Amniotic stem cell (primary cell): Measurements from ENCODE around the gene EFCAB6.

Experiments
- DNase-seq: peaks from one replicate; lab custom pipeline; 2025; lab: John Stamatoyannopoulos, UW

EFCAB6 gene, protein sequence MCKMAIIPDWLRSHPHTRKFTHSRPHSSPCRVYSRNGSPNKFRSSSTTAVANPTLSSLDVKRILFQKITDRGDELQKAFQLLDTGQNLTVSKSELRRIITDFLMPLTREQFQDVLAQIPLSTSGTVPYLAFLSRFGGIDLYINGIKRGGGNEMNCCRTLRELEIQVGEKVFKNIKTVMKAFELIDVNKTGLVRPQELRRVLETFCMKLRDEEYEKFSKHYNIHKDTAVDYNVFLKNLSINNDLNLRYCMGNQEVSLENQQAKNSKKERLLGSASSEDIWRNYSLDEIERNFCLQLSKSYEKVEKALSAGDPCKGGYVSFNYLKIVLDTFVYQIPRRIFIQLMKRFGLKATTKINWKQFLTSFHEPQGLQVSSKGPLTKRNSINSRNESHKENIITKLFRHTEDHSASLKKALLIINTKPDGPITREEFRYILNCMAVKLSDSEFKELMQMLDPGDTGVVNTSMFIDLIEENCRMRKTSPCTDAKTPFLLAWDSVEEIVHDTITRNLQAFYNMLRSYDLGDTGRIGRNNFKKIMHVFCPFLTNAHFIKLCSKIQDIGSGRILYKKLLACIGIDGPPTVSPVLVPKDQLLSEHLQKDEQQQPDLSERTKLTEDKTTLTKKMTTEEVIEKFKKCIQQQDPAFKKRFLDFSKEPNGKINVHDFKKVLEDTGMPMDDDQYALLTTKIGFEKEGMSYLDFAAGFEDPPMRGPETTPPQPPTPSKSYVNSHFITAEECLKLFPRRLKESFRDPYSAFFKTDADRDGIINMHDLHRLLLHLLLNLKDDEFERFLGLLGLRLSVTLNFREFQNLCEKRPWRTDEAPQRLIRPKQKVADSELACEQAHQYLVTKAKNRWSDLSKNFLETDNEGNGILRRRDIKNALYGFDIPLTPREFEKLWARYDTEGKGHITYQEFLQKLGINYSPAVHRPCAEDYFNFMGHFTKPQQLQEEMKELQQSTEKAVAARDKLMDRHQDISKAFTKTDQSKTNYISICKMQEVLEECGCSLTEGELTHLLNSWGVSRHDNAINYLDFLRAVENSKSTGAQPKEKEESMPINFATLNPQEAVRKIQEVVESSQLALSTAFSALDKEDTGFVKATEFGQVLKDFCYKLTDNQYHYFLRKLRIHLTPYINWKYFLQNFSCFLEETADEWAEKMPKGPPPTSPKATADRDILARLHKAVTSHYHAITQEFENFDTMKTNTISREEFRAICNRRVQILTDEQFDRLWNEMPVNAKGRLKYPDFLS (N-terminal part only)

DNA sequence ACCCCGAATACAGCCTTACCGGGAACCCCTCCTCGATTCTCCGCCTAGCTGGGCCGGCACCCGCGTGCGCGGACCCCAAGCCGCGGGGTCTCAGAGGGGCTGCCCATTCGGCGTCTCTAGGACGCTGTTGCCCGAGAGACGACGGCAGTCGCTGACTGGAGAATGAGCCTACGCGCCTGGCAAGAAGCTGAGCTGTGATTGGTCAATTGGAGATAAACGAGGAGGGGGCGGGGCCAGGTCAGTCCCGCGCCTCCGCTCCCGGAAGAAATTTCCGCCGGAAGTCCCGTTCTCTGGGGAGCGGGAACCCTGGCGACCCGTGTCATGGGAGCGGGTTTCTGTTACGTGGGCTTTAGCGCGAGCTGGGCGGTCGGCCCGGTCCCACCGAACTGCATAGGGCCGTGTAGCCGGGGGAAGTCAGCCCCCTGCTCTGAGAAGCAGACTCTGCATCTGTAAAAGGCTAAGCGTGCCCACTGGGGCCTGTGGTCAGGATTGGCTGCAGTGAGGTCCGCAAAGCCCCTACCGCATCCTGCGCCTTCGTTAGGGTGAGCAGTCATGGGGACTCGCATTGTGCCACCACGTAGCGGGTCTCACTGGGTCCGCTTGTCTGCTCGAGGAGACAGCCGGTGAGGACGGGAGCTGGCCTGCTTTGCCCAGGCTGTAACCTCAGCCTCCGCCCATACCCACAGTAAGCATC is at the start of gene EFCAB6:
Gene EFCAB6 (minus strand): TSS at position 157 of the 694 bp plus-strand sequence. CDS start 29,987 bp downstream, outside the sequence.
- peak; percentile 91 for DNase-seq

DNA sequence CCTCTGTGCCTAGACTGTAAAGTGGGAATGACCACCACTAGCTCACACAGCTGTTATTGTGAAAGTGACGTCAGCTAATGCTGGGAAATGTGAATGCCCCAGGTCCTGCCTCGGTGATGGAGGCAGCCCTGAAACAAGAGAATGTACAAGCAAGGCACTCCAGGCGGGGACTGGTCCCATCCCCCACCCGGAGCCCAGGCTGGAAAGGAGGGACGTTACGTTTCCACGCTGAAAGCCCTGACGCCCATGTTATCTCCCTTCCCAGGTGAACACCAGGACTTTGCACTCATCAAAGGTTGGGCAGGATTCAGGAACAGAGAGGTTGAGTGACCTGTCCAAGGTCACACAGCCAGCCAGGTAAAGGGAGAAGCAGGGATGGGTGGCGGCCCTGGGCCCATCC is 49.4 kb upstream of the EFCAB6 start:
- DNase-seq: no peak

DNA sequence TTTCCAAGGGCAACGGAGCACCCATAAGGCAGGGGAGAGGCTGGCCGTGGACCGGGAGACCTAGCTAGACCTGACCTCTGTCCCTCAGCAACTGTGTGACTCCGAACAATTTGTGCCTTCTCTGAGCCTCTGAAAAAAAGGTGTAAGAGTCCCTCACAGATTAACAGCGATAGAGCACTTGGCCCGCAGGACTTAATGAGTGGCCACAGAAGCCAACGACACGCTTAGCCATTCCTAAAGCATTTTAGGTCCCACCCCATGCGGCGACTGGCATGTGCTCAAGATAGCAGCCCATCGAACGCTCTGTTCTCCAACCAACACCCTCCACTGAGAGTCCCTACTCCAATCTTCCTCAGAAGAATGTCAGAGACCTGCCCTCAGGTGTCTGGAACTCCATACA is 48.7 kb upstream of the EFCAB6 start:
- no peak for DNase-seq

DNA sequence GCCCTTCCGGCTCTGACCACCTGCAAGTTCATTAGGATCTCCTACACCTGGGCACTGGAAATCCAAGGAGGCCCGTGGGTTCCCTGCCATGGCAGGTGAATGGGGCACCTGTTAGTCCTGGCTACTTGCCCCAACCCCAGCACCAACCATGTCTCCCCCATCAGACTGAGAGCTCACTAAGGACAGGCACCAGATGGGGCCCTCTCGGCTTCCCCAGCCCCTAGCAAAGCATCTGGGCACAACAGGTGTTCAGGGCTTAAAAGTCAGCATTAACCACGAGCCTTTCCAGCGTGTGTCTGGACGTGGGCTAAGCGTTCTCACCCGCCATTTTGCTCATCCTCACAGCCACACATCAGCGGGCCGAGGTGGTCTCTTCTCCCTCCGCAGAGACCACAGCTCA is 48.0 kb upstream of the EFCAB6 start:
- DNase-seq: no peak

DNA sequence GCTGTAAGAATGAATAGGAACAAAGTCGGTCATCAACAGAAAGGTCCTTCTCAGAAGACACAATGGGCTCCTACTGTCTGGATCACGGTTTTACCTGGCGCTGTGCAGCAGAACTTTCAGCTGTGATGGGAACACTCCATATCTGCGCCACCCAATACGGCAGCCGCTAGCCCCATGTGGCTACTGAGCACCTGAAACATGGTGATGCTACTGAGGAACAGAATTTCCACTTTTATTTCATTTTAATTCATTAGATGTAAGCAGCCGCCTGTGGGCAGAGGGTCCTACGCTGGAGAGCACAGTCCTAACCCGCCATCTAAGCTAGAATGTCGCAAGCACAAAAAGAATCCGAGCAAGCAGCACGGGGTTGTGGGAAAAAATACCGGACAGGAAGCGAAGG is 47.5 kb upstream of the EFCAB6 start:
- no peak for DNase-seq

DNA sequence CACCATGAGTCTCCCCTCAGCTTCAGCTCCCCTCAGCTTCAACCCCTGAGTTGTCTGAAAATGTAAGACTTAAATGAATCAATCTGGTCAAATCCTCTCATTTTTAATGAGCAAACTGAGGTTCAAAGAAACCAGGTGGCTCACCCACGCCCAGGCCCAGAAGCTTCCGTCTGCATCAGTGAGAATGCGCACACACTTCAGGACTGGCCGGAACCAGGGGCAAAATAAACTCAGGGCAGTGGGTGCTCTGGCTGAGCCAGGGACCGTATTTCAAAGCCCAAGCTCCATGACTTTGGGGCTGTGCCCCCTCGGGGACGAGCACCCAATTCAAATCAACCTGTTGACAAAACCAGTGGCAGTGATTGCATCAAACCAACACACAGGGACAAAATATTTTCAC is 47.1 kb upstream of the EFCAB6 start:
- no peak for DNase-seq

DNA sequence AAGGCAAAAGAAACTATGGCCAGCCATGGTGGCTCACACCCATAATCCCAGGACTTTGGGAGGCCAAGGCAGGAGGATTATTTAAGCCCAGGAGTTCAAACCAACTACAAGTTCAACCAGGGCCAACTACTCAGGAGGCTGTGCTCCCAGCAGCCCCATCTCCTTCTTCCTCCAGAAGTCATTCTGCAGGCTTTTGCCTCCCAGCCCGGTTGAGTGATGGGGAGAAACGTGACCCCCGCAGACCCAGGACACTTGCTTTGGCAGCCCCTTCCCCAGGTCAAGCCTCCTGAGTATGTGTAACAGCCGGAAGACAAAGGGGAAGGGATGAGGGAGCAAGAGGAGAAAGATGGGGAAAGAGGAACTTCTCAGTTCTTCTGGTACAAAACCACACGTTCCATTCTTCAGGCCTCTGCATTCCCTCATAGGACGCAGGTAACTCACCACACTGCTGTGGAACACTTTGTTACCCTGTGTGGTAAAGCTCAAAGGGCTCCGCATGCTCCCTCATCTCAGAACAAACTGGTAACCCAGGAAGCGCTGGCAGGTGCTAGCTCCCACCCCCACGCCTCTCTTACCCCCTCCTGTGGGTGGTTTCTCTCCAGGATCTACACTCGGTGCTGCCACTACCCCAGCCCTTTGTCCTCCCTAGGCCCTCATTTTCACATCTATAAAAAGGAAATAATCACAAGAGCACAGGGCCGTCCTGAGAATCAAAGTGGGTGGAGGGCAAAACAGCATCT is 46.2 kb upstream of the EFCAB6 start:
- no peak for DNase-seq

DNA sequence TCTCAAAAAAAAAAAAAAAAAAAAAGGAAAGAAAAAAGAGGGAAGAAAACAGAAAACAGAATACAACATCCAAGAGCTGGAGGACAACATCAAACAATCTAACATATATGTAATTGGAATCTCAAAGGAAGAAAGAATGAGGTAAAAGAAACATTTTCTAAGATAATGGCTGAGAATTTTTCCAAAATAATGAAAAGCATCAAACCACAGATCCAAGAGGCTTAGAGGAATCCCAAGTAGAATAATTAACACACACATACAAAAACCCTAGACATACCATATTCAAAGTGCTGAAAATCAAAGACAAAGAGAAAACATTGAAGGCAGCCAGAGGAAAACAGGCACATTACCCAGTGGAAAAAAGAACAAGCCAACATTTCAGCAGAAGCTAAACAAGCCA is 45.3 kb upstream of the EFCAB6 start:
- no peak for DNase-seq

DNA sequence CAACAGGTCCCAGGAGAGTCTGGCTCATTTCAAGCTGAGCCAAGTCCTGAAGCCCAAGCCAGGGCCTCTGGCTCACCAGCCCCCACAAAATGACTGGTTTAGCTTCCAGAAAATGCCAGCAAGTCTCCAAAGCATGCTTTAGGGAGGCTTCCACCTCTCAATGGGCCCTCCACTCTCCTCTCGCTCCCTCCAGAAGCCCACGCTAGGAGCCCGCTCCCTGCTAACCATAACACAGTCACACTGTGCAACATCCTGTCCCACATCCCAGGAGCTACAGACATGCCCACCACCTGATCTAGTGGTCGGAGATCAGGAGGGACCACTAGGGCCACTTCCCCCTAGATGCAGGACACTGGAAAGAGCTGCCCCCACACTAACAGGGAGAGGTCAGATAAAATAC is 43.3 kb upstream of the EFCAB6 start:
- DNase-seq: no peak

DNA sequence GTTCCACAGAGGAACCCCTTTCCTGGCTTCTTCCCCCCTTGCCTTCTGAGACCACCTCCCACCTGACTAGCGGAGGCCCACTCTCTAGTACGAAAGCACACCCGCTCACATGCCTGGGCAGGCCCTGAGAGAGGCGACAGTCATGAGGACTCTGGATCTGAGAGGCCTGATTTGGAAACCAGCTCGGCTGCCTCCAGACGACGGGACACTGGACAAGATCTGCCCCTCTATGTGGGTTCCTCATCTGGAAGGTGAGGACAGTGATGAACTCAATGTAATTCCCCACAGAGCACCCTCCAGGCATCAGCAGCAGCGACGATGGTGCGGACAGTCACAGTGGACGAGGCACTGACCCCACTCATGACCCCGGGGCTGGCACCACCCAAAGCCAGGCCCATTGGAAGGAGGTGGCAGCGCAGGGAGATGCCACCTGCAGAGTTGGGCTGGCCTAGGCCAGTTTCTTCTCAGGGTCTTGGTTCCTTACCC is 42.7 kb upstream of the EFCAB6 start:
- no peak for DNase-seq

DNA sequence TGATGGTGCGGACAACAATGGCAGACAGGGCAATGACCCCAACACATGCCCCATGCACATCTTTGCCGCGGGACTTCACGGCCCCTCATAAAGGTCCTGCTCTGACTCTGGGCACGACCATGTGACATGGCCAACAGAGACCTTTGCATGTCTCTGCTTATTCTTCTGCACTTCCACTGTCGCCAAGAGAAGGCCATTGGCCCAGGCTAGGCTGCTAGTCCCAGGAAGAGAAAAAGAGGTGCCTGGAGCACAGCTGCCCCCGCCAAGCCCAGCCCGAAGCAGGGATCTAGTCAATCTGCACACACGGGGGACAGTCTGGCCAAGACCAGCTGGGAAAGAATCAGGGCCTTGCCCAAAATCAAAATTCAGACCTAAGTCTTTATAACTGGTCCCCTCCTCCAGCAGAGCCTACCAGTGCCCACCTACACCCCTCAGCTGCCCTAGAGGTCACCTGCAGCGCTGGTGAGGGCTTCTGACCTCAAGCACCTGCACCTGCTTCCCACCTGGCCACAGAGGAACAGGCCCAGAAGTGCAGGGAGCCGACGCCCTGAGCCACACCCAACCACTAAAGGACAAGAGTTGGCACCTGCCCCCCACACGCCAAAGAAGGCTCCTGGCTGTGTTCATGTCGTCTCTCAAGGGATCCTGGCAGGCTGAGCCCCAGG is 42.1 kb upstream of the EFCAB6 start:
- DNase-seq: no peak

DNA sequence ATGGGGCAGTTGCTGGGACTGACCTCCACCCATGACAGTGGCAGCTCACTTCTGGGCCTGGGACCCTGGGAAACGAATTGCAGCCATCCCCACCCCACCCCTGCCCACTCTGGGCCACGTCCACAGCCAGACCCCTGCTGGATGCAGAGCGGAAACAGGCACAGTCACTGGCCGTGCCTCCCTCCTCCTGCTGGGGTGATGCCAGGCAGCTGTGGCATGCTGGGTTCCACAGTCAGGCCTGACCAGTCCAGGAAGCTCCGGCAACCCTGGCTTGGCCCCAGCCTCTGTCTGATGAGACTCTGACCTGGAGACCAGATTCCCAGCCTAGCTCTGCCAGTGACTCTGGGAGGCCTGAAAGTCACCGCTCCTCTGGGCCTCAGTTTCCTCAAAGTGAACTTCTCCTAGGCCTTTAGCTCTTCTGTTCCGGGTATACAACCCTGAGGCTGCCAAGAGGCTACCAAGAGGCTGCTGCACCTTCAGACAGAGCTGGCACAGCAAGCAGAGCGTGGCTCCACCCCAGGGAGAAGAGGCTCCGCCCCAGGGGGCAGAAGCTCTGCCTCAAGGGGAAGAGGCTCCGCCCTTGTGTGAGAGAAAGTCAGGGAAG is 41.3 kb upstream of the EFCAB6 start:
- no peak for DNase-seq

DNA sequence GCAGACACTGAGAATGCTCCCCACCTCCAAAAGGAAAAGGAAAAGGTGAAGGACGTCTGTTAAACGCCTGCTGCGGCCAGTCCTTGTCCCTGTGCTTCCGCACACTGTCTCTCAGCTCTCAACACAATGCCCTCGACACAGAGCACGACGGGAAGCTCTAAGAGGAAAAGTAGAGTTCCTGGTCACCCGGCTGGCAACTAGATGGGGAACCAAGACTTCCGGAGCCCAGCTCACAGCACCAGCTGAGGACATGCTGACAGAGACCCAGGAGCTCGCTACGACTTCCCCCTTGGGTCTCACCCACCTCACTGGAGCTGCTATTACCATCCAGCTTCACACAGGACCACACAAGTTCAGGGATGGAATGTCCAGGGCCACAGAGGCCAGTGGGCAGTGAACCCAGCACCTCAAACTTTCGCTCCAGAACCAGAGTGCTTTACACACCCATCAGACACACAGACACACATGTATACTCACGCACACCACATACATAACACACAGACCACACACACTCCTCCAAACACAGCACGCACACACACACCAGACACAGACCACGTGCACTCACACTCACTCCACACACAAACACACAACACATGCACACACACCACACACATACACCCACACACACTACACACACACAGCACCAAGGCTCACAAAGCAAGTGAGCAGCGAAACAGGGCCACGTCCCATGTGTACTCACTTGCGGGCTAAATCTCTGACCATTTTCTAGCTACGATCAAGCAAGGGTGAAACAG is 40.6 kb upstream of the EFCAB6 start:
- DNase-seq: no peak

DNA sequence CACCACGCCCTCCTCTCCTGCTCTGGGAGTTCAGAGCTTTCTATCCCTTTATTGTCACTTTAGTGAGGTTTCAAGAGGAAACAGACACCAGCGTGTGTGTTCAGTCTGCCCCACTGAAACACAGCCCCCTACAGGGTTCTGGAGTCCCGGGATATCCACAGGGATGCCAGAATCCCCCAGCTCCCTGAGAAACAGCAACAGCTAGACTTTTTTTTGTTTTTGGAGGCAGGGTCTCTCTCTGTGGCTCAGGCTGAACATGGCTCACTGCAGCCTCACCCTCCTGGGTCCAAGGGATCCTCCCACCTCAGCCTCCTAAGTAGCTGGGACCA is 39.8 kb upstream of the EFCAB6 start:
- no peak for DNase-seq

DNA sequence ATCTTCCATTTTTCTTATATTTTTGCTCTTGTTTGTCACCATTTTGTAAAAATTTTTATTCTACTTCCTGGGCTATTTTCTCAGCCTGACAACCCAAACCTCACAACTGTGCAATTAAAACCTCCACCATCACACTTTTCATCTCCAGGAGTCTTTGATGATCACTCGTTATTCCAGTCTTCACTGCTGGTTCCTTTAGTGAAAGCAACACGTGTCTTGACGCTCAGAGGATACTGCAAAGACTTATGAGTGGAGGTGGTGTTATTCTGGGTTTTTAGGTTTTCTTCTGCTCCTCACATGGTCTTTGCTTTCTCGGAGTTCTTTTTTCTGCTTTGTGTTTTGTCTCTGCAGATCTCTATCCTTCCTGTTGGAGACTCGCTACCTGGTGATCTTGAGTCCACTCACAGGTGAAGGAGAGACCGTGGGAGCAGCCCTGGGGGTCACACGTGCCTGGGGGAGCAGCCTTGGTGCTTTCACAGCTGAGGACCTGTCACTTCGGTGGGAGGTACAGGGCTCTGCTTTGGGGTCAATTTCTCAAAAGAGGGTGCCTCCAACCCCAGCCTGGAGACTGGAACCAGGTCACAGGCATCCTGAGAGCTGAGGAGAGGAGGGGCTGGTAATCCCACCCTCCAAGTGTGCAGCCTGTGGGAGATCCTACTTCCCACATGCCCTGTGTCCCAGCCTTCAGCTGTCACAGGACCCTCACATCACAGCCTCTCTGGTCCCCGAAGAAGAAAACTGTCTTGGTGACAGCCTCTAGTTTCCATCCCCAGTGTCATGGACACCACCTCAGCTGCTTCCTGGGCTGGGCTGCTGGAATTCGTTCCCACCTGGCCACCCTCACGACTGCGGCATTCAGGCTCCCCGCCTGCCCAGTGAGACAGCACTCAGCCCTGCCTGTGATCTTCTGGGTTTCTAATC is 39.2 kb upstream of the EFCAB6 start:
- DNase-seq: no peak

DNA sequence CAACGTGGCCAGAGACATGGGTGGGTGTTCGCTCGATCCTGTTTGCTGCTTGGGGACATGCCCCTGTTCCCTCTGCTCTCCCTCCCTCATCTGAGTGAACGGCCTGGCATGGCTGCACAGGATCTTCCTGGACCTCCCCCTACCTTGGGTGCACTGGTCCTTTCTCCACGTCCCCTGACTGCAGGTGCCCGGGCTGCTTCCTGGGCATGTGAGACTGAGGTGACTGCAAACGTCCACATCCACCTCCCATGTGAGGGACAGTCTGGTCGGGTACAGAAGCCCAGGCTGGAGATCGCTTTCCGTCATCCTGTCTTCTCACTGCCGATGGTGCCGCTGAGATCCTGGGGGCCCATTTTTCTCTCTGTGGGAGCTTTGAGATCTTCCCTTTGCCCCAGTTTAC is 38.4 kb upstream of the EFCAB6 start:
- DNase-seq: no peak

DNA sequence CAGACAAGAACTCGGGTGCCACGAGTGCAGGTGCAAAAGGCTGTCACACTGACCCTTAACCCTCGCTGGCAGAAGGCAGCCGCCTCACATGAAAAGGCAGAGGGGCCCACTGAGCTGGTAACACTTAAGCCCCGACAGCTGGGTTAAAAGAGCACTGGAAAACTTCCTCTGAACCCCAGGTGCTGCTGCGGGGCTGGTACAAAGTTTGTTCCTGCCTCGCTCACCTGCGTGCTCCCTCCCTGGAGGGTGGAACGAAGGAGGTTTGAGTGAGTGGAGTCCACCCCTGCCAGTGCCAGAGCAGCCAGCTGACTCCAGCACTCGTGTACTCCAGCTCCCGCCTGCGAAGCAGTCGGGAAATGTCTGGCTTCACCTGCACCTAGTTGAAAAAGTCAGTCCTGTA is 37.6 kb upstream of the EFCAB6 start:
- no peak for DNase-seq
